ENCODE results near the gene PDE4B.
"Not testable (repeated sequence)": the region's sequence is repeated elsewhere in the genome, so short reads cannot be mapped to it uniquely, and the experiment has no call there.

PDE4B gene

DNA sequence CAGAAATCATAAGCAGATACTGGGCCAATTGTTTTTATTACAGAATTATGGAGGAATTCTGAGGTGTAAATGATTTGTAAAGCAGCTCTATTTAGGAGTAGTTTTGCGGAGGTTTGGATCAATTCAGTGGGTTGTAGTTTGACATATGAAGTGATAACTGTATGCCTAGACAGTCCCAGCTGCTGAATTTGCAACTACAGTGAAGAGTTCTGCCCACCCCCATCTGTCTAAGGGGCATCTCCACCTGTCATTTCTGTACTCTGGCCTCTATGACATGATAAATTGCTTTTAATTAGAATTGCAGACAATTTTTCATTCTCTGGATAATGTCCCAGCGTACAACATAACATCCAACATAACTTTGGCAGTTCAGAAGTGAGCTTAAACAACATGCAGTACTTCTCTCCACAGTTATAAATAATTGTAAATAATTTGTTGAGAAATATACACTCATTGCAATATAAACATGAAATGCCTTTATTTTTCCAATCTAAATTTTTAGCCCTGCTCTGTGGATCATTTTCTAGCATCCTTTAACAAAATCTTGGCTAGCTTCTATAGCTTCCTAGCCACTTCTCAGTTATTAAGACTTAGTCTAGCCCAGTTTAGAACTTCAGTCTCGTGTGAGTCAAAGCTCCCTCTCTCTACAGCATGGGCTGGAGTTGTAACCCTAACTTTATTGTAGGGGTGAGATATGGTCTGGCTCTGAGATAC, 52.3 kb downstream of the PDE4B start:
- Histone ChIP-seq H3K4me1 (no peaks in the 10 kb centered on the region), H3K27me3 (no peaks in the 10 kb centered on the region), H3K36me3 (no peaks in the 10 kb centered on the region), H3K4me3 (ENCODE audit: low read depth, low read length) (no peak overlapping the region), H3K9me3 (no peaks in the 10 kb centered on the region)
- TF ChIP-seq, protein P1, sequence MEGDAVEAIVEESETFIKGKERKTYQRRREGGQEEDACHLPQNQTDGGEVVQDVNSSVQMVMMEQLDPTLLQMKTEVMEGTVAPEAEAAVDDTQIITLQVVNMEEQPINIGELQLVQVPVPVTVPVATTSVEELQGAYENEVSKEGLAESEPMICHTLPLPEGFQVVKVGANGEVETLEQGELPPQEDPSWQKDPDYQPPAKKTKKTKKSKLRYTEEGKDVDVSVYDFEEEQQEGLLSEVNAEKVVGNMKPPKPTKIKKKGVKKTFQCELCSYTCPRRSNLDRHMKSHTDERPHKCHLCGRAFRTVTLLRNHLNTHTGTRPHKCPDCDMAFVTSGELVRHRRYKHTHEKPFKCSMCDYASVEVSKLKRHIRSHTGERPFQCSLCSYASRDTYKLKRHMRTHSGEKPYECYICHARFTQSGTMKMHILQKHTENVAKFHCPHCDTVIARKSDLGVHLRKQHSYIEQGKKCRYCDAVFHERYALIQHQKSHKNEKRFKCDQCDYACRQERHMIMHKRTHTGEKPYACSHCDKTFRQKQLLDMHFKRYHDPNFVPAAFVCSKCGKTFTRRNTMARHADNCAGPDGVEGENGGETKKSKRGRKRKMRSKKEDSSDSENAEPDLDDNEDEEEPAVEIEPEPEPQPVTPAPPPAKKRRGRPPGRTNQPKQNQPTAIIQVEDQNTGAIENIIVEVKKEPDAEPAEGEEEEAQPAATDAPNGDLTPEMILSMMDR (IDR thresholded peaks at IDR 0.05; ENCODE audit: low read depth, low read length), result no peak
- DNase-seq, result no peak

DNA sequence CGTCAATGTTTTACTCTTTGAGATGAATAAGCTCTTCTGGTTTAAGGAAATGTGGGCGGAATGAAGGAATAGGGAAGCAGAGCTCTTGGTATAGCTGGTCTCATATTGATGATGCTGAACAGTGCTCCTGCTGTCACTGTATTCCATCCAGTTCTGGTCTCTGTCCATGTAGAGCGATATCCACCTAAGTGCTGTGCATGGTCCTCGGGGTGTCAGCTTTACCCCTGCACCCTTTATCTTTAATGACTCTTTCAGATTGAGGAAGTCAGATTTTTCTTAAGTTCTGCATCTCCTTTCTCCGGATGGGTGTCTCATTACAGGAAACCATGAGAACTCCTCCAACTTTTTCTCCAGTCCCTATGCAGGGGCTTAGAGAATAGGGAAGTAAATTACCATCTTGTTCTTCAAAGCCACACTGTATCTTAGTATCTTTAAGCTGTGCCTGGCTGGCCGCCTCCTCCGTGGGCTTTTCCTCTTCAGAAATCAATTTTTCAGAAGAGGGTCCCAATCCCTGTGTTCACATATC, 52.9 kb downstream of the PDE4B start:
- no peak for DNase-seq
- TF ChIP-seq, protein P1 (IDR thresholded peaks at IDR 0.05; ENCODE audit: low read depth, low read length), result no peak
- no peak overlapping the region for H3K4me3 ChIP-seq (ENCODE audit: low read depth, low read length)

DNA sequence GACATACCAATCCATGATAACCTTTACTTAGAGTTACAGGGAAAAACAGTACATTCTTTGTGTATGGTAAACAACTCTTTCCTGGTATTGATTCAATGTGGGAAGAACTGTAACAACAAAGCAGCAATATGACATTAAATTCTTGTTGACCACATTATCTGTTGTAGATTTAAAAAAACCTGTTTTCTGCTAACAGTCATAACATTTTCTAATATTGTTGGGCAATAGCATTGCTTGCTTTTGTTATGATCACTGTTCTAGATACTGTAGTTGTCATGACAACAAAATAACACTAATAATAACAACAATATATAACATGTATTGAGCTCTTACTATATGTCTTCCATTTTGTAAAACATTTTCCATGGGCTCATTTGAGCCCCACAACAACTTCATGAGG, 54.2 kb downstream of the PDE4B start:
- no peak for DNase-seq
- no peaks in the 10 kb centered on the region for H3K4me1 ChIP-seq
- no peak overlapping the region for H3K4me3 ChIP-seq (ENCODE audit: low read depth, low read length)
- H3K27me3 ChIP-seq, result no peaks in the 10 kb centered on the region
- no peaks in the 10 kb centered on the region for H3K36me3 ChIP-seq
- TF ChIP-seq, protein P1 (IDR thresholded peaks at IDR 0.05; ENCODE audit: low read depth, low read length), result no peak
- H3K9me3 ChIP-seq, result no peaks in the 10 kb centered on the region

More for the DNA sequence above, 52.9 kb downstream of the PDE4B start:
- Histone ChIP-seq H3K4me1 (no peaks in the 10 kb centered on the region), H3K9me3 (no peaks in the 10 kb centered on the region), H3K27me3 (no peaks in the 10 kb centered on the region), H3K36me3 (no peaks in the 10 kb centered on the region)

DNA sequence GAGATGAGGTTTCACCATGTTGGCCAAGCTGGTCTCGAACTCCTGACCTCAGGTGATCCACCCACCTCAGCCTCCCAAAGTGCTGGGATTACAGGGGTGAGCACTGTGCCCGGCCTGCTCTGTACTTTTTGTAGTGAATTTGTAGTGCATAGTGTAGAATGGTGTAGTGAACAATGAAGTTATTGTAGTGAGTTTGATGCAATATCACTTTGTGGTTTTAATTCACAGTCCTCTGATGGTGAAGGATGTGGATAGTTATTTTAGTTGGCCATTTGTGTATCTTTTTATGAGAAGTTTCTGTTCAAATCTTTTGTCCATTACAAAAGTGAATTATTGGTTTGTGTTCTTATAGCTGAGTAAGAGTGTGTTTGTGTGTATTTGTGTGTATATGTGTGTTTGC, 57.6 kb downstream of the PDE4B start:
- H3K36me3 ChIP-seq, result no peaks in the 10 kb centered on the region
- no peaks in the 10 kb centered on the region for H3K27me3 ChIP-seq
- H3K4me3 ChIP-seq (ENCODE audit: low read depth, low read length), result no peak overlapping the region
- no peak for DNase-seq
- TF ChIP-seq, protein P1 (IDR thresholded peaks at IDR 0.05; ENCODE audit: low read depth, low read length), result no peak
- H3K4me1 ChIP-seq, result no peaks in the 10 kb centered on the region
- no peaks in the 10 kb centered on the region for H3K9me3 ChIP-seq

DNA sequence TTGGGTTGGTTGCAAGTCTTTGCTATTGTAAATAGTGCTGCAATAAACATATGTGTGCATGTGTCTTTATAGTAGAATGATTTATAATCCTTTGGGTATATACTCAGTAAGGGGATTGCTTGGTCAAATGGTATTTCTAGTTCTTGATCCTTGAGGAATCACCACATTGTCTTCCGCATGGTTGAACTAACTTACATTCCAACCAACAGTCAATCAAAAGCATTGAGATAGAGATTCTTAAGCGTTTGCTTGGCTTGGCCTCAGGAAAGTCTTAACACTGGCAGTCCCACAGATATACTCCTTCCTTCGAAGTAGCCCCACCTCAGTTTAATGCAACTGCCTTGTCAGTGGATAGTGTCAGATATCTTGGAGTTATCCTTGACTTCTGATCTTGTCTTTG, 63.9 kb downstream of the PDE4B start:
- H3K36me3 ChIP-seq; H3K27me3 ChIP-seq; H3K4me1 ChIP-seq; H3K9me3 ChIP-seq; H3K4me3 ChIP-seq (ENCODE audit: low read depth, low read length); DNase-seq: not testable (repeated sequence)

DNA sequence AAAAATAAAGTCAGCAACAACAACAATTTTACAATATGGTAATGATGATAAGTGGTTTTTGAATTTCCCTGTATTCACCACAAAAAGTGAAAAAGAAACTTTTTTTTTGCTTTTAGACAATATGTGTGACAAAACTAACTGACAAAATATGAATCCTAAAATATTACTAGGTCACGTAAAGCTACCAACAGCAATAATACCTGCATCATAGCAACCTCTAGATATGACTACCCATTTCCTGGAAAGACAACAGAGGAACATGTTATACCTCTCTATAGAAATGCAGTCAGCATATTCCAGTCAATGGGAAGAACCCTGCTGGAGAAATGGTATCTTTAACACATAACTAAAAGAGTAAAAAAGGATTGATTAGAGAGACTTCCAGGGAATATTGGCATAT, 73.7 kb downstream of the PDE4B start:
- H3K4me1 ChIP-seq, result no peaks in the 10 kb centered on the region
- no peaks in the 10 kb centered on the region for H3K36me3 ChIP-seq
- TF ChIP-seq, protein P1 (IDR thresholded peaks at IDR 0.05; ENCODE audit: low read depth, low read length), result no peak
- no peaks in the 10 kb centered on the region for H3K9me3 ChIP-seq
- no peak for DNase-seq
- H3K27me3 ChIP-seq, result no peaks in the 10 kb centered on the region
- no peak overlapping the region for H3K4me3 ChIP-seq (ENCODE audit: low read depth, low read length)

All from BE2C (cell line).